T47D (cell line): ENCODE results near the gene RPS6KA4.

Experiments
- DNase-seq, 2 experiments: peaks; one replicate each; pipeline versions ENCODE4 v3.0.0 to v3.0.0-alpha.2; 2011 to 2012; ENCODE audit warnings: low read depth in 1 of 2, low spot score in 1 of 2
- JUND ChIP-seq: IDR thresholded peaks from 2 replicates; pipeline ENCODE4 v1.6.1; 2012; ENCODE audit warnings: low read depth
- in situ Hi-C: cut with HindIII; loops from 2 replicates; pipeline ENCODE4 v1.10.0; 2016; ENCODE audit warnings: low sequenced_read_pairs, low pct_unique_long_range_greater_than_20kb

Gene RPS6KA4

GRCh38 chr11:64343767-64344559 lies 15.0 kb upstream of the RPS6KA4 start:
- no peak for TF ChIP-seq JUND
- in situ Hi-C loops, result no loop called here
- DNase-seq, result peak in 1 of 2 experiments; percentile 46

DNA sequence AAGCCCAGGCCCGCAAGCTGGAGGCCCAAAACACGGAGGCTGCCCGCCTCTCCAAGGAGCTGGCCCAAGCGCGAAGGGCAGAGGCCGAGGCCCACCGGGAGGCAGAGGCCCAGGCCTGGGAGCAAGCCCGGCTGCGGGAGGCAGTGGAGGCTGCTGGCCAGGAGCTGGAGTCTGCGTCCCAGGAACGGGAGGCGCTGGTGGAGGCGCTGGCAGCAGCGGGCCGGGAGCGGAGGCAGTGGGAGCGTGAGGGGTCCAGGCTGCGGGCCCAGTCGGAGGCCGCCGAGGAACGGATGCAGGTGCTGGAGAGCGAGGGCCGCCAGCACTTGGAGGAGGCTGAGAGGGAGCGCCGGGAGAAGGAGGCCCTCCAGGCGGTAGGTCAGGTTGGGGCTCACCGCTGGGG lies 14.2 kb upstream of the RPS6KA4 start:
- in situ Hi-C loops, result no loop called here

DNA sequence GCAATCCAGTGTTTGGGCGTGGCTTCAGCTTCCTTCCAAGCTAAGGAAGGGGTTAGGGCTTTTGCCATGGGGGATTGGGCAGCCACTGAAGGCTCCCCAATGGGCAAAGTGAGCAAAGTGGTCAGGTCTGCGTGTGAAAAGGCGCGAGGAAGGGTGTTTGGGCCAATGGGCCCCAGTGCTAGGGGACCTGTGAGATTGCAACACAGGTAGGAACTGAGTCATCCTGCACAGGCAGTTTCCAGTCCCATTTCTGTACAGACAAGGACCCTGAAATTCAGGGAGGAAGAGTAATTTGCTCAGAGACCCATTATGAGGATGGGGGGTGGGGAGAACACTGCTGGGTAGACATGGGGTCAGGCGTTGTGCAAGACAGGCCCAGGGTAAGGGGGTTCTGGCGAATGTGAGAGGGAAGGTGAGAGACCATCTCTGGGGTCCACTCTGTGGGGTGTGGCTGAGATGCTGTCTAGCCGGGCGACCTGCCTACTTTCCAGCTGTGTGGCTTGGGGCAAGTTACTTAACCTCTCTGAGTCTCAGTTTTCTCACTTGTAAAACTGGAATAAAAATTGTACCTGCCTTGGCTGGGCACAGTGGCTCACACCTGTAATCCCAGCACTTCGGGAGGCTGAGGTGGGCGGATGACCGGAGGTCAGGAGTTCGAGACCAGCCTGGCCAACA lies 11.6 kb upstream of the RPS6KA4 start:
- no peak for DNase-seq
- TF ChIP-seq JUND, result no peak
- in situ Hi-C loops, result no loop called here

More for the DNA sequence above, 14.2 kb upstream of the RPS6KA4 start:
- no peak for DNase-seq
- no peak for TF ChIP-seq JUND

GRCh38 chr11:64348383-64349024 lies 10.5 kb upstream of the RPS6KA4 start:
- TF ChIP-seq JUND, result no peak
- no peak for DNase-seq
- in situ Hi-C loops, result no loop called here

- in situ Hi-C loops, result no loop called here
- DNase-seq, result no peak
- no peak for TF ChIP-seq JUND
Measured at GRCh38 chr11:64349025-64349387, 10.0 kb upstream of the RPS6KA4 start.

DNA sequence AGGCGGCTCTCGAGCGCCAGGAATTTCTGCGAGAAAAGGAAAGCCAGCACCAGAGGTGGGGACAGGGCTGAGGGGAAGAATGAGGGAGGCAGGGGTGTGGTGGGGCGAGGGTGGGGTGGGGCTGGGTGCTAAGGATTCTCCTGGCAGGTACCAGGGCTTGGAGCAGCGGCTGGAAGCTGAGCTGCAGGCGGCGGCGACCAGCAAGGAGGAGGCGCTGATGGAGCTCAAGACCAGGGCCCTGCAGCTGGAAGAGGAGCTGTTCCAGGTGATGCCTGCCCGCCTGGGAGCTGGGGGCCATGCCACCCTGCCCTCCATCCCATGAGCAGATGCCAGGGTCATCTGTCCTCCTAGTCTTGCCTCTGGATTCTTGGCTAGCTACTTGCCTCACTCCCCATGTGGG lies 9.6 kb upstream of the RPS6KA4 start:
- in situ Hi-C loops, result no loop called here
- no peak for TF ChIP-seq JUND
- no peak for DNase-seq

DNA sequence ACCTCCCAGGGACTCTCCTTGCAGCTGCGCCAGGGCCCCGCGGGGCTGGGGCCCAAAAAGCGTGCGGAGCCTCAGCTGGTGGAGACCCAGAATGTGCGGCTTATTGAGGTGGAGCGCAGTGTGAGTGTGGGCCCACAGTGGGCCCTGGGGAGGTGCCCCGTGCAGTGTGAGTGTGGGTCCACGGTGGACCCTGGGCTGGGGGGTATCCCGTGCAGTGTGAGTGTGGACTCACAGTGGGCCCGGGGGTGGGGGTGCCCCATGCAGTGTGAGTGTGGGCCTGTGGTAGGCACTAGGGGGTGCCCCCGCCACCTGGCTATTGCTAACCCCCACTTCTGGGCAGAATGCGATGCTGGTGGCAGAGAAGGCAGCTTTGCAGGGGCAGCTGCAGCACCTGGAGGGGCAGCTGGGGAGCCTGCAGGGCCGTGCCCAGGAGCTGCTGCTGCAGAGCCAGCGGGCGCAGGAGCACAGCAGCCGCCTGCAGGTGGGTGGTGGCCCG lies 7.8 kb upstream of the RPS6KA4 start:
- no peak for TF ChIP-seq JUND
- in situ Hi-C loops, result no loop called here
- no peak for DNase-seq

- no peak for TF ChIP-seq JUND
- in situ Hi-C loops, result no loop called here
- no peak for DNase-seq
Measured at GRCh38 chr11:64352099-64352994, 6.6 kb upstream of the RPS6KA4 start.

GRCh38 chr11:64352995-64353714 lies 5.8 kb upstream of the RPS6KA4 start:
- no peak for TF ChIP-seq JUND
- DNase-seq, result no peak
- in situ Hi-C loops, result no loop called here

- no peak for DNase-seq
- in situ Hi-C loops, result no loop called here
- no peak for TF ChIP-seq JUND
Measured at GRCh38 chr11:64353715-64354506, 5.1 kb upstream of the RPS6KA4 start.
